Adrenal gland (tissue), 12 donors: Measurements from ENCODE around the gene TP73. TPM values are rescaled to one million over a fixed set of nuclear protein-coding genes. Genes with fewer than 3 reads are reported as not detected.

Experiments
- DNase-seq, 7 donors: peaks; one replicate each; pipeline ENCODE4 v3.0.0-alpha.2; 2019 to 2020
- H3K27ac ChIP-seq, 5 donors: fragments of 200-600 bp; sonication (generic) in 4 of 5; 1 replicate in 3 of 5; 2 replicates in 2 of 5; pipeline versions ENCODE4 v1.5.1 to v1.8.0; 2016 to 2020; ENCODE audit warnings: mild to moderate bottlenecking in 1 of 5
- H3K27me3 ChIP-seq: fragments of 200-600 bp; 2 replicates; pipeline ENCODE4 v1.8.0; 2021
- H3K36me3 ChIP-seq, 2 donors: fragments of 200-600 bp; replicated peaks in 1 of 2; 1 replicate in 1 of 2; 2 replicates in 1 of 2; pipeline versions ENCODE4 v1.5.1 to v1.8.0; 2018 to 2022
- H3K4me1 ChIP-seq, 2 donors: fragments of 200-600 bp; replicated peaks in 1 of 2; 1 replicate in 1 of 2; 2 replicates in 1 of 2; pipeline versions ENCODE4 v1.5.1 to v1.8.0; 2018 to 2021
- H3K4me3 ChIP-seq, 4 donors: fragments of 200-600 bp; sonication (generic) in 3 of 4; one replicate each; pipeline ENCODE4 v1.5.1; 2016 to 2018
- H3K9me3 ChIP-seq, 3 donors: fragments of 200-600 bp; sonication (generic) in 1 of 3; replicated peaks in 1 of 3; 1 replicate in 2 of 3; 2 replicates in 1 of 3; pipeline versions ENCODE4 v1.5.1 to v1.8.0; 2016 to 2021
- CTCF ChIP-seq, 6 experiments: fragments of 450-650 bp in 4 of 6; fragments of 200-600 bp in 2 of 6; sonication (generic) in 1 of 6; IDR thresholded peaks; 1 replicate in 5 of 6; 2 replicates in 1 of 6; pipeline versions ENCODE4 v1.5.1 to v1.8.0; 2016 to 2021; ENCODE audit warnings: antibody characterized with exemption in 6 of 6, mild to moderate bottlenecking in 2 of 6, moderate library complexity in 1 of 6
- POLR2A ChIP-seq, 2 donors: fragments of 450-650 bp; IDR thresholded peaks; one replicate each; pipeline ENCODE4 v1.6.1; 2017; ENCODE audit warnings: antibody characterized with exemption in 2 of 2, mild to moderate bottlenecking in 2 of 2, moderate library complexity in 1 of 2
- WGBS, 4 donors: extraction: QIAGEN DNeasy Blood & Tissue Kit in 2 of 4; methylation state at CpG; one replicate each; pipeline versions ENCODE4 v1.1.5 to v1.1.7; 2013 to 2017; 5-methylcytosine and 5-hydroxymethylcytosine counted together
- intact Hi-C, 2 donors: fragments of 100-400 bp; cut with DNase I; formaldehyde crosslinking; loops; one replicate each; pipeline versions ENCODE4 v1.14.1 to v1.15.0; 2022 to 2023
- polyA plus RNA-seq, 3 donors: library from polyadenylated mRNA; stranded (reverse); fragments of 200-250 nt in 2 of 3; fragments of 350-450 nt in 1 of 3; fragmentation: Illumina TruSeq in 1 of 3; extraction: RNeasy Lipid Tissue Mini Kit (QIAGEN cat#74804) in 1 of 3; gene quantifications; one replicate each; pipeline ENCODE4 v1.2.3, GENCODE V29; 2013 to 2014
- total RNA-seq, 9 donors: library from RNA; depleted of rRNA in 4 of 9; stranded (reverse); fragments of >200 nt in 4 of 9; fragments of 120-200 nt in 1 of 9; fragmentation: NEBNext Ultra II Directional in 1 of 9; extraction: Animal tissue kit (Norgen Biotek cat#: 25700) in 1 of 9; gene quantifications; one replicate each; pipeline versions ENCODE4 v1.1.0 to v1.2.4, GENCODE V29; 2013 to 2023
- donor health status: healthy with polysubstance abuse.
- donor health status: Bipolar disorder and iron deficiency.
- donor health status: DM: yes; HTN: yes; CAD: no.
- donor health status: DM: no; HTN: no; CAD: no.
- donor health status: DM: no; HTN: no; CAD: no.
- donor health status: DM: yes; HTN: yes; CAD: no.

Gene TP73
- total and polyA plus RNA-seq, 12 donors = 0.03 to 0.22 (median 0.14) TPM; not detected in 6

GRCh38 chr1:3671371-3672180 lies 19.3 kb downstream of the TP73 start:
- no peak overlapping the region for H3K4me3 ChIP-seq
- no peak for DNase-seq

DNA sequence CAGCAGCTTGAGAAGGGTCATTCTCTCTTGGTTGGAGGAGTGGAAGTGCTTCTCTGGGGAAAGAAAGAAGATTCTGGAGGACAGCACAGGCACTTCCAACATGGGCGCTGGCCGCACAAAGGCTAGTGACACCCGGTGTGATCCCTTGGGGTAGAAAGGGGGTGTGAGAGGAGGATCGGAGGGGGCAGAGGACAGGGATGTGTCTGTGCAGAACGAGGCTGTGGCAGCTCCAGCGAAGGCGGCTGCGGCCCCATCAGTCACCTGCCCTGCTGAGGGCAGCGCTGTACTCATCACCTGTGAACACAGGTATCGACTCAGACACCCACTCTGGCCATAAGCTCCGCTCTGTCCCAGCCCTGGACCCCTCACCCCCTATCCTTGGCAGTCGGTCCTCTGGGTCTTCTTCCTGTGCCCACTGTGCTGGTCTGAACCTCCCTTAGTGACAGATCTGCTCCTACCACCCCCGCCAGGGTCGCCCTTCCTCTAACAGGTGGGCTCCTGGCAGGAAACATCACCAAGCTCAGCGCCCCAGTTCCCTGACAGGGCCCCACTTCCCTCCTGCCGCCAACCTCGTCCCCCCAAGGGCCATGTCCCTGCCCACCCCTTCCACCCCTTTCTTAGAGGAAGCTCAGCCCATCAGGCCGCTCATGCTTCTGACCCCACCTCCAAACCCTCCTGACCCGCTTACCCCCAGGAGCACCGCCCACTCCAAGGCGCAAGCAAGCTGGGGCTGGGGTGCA lies 20.1 kb downstream of the TP73 start:
- H3K9me3 ChIP-seq = no peaks in the 10 kb centered on the region
- H3K27me3 ChIP-seq = peaks cover 4% of the 10 kb centered on the region
- H3K36me3 ChIP-seq = no peaks in the 10 kb centered on the region
- TF ChIP-seq CTCF (IDR thresholded peaks at IDR 0.05) (no peak), POLR2A (IDR thresholded peaks at IDR 0.05) (no peak)
- intact Hi-C loops = no loop called here
- H3K4me3 ChIP-seq = no peak overlapping the region
- peaks cover 0 to 7% of the 10 kb centered on the region in 2 donors for H3K4me1 ChIP-seq
- H3K27ac ChIP-seq = no peak overlapping the region
- DNase-seq = no peak
- WGBS, 4 donors = 85 to 88% (median 86%) methylated on average over 20 to 21 of the region's 21 CpGs

More at GRCh38 chr1:3671371-3672180, 19.3 kb downstream of the TP73 start:
- intact Hi-C loops = no loop called here
- Histone ChIP-seq H3K27me3 (peaks cover 4% of the 10 kb centered on the region), H3K4me1 (peaks cover 0 to 7% of the 10 kb centered on the region in 2 donors), H3K9me3 (no peaks in the 10 kb centered on the region), H3K36me3 (no peaks in the 10 kb centered on the region), H3K27ac (no peak overlapping the region)
- 66 to 75% (median 71%) methylated on average over 14 to 29 of the region's 29 CpGs for WGBS, 4 donors
- TF ChIP-seq CTCF (IDR thresholded peaks at IDR 0.05) = no peak
- no peak for TF ChIP-seq POLR2A (IDR thresholded peaks at IDR 0.05)

DNA sequence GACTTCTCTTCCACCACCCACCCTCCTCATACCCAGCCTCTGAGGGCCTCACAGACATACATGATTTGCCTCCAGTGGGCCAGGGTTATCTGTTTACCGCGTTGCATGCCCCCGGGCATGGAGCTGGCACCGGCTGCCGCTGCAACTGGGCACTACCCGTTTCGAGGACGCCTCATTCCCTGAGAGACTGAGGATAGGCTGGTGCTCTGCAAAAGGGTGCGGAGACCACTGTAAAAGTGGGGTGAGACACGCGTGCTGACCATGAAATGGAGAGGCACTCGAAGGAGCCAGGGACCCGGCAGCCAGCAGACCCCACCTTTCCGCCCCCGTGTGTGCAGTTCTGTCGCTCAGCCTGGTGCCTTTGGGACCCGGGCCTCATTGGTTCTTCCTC lies 20.6 kb downstream of the TP73 start:
- H3K4me1 ChIP-seq = peaks cover 0 to 7% of the 10 kb centered on the region in 2 donors
- H3K4me3 ChIP-seq = no peak overlapping the region
- intact Hi-C loops = no loop called here
- no peaks in the 10 kb centered on the region for H3K9me3 ChIP-seq
- peaks cover 4% of the 10 kb centered on the region for H3K27me3 ChIP-seq
- TF ChIP-seq POLR2A (IDR thresholded peaks at IDR 0.05) (no peak), CTCF (IDR thresholded peaks at IDR 0.05) (no peak)
- WGBS, 4 donors = 83 to 91% (median 88%) methylated on average over 16 to 17 of the region's 17 CpGs
- no peak overlapping the region for H3K27ac ChIP-seq
- no peaks in the 10 kb centered on the region for H3K36me3 ChIP-seq
- DNase-seq = no peak

DNA sequence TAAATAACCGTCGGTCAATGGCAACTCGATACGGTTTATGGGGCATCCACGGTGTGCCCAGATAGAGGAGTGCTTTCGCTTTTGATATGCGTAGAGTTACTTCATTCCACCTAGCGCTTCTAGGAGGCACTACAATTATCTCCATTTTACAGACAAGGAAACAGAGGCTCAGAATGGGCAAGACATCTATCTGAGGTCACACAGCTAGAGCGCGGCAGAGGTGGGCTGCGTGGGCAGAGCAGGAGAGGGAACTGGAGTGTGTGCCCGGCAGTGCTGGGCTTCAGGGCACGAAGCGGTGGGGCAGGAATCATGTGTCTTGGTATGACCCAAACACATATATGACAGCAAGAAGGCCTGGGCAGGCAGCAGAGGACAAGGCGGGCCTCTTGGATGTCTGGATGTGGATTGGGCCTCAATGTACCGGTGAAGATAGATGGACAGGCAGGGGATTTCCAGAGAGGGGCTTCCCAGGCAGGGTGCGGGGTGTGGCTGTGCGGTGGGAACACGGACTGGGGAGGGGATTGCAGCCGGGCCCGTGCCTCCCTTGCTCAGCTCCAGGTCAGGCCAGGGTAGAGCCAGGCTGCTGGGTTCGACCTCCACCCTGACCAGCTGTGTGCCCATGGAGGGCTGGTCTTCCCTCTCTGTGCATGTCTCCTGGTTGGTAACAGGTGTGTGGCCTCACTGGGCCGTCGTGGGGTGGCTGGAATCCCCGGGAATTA lies 21.2 kb downstream of the TP73 start:
- Histone ChIP-seq H3K27me3 (peaks cover 4% of the 10 kb centered on the region), H3K27ac (no peak overlapping the region), H3K4me1 (peaks cover 0 to 7% of the 10 kb centered on the region in 2 donors), H3K4me3 (no peak overlapping the region), H3K9me3 (no peaks in the 10 kb centered on the region), H3K36me3 (no peaks in the 10 kb centered on the region)
- TF ChIP-seq POLR2A (IDR thresholded peaks at IDR 0.05) (no peak), CTCF (IDR thresholded peaks at IDR 0.05) (no peak)
- intact Hi-C loops = no loop called here
- 88 to 94% (median 91%) methylated on average over 17 to 25 of the region's 25 CpGs for WGBS, 4 donors
- no peak for DNase-seq
